Body of pancreas (tissue), 4 donors: ENCODE results near the gene LTC4S.

Experiments
- POLR2A ChIP-seq, 3 donors: fragments of 450-650 bp; IDR thresholded peaks; one replicate each; pipeline ENCODE4 v1.6.1; 2016; ENCODE audit warnings: antibody characterized with exemption in 3 of 3, mild to moderate bottlenecking in 2 of 3
- TF ChIP-seq, protein P1 (sequence below), 7 experiments: fragments of 450-650 bp in 4 of 7; fragments of 200-600 bp in 3 of 7; sonication (generic) in 3 of 7; IDR thresholded peaks; one replicate each; pipeline ENCODE4 v1.5.1; 2016 to 2019; ENCODE audit warnings: antibody characterized with exemption in 7 of 7

DNA sequence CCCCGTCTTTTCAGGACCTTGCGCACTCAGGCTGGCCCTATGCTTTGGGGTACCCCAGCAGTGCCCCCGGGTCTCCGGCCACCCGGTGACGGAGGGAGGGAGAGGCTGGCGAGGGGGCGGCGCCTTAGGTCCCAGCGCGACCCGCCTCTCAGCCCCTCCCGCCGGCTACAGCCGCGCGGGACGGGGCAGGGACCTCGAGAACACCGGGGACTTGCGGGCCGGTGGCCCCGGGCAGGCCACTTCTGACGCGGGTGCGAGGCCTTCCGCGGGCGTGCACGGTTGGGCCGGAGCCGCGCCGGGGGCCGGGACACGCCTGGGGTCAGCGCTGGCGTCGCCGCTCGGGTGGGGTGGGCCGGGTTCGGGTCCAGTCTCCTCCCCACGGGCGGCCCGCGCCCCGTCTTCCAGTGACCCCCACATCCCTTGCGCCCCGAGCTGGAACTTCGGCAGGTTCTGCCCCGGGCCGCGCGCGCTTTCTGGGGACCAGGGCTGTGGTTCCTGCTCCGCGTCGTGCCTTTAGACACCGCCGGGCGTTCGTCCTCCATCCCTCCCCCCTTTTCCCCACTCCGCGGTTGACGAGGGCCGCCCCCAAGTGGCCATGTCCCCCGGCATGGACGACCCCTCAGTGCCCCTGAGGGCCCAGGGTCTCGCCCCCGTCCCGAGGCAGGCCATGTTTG lies 23.1 kb downstream of the LTC4S start:
- TF ChIP-seq, protein P1, sequence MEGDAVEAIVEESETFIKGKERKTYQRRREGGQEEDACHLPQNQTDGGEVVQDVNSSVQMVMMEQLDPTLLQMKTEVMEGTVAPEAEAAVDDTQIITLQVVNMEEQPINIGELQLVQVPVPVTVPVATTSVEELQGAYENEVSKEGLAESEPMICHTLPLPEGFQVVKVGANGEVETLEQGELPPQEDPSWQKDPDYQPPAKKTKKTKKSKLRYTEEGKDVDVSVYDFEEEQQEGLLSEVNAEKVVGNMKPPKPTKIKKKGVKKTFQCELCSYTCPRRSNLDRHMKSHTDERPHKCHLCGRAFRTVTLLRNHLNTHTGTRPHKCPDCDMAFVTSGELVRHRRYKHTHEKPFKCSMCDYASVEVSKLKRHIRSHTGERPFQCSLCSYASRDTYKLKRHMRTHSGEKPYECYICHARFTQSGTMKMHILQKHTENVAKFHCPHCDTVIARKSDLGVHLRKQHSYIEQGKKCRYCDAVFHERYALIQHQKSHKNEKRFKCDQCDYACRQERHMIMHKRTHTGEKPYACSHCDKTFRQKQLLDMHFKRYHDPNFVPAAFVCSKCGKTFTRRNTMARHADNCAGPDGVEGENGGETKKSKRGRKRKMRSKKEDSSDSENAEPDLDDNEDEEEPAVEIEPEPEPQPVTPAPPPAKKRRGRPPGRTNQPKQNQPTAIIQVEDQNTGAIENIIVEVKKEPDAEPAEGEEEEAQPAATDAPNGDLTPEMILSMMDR (IDR thresholded peaks at IDR 0.05): no peak
- peak in 1 of 3 donors; percentile 12 for TF ChIP-seq POLR2A (IDR thresholded peaks at IDR 0.05)
